H1 (cell line): Measurements from ENCODE around the gene RTN4RL2. TPM values are rescaled to one million over a fixed set of nuclear protein-coding genes. Genes with fewer than 3 reads are reported as not detected.

Source experiments
- CTCF ChIA-PET: fragments of 300-600 bp; sonication (Branson Sonifier 250); formaldehyde crosslinking; loops from one replicate; lab custom pipeline; 2021; ENCODE audit not compliant: partially characterized antibody; lab: Charles Lee
- POLR2A ChIA-PET: fragments of 300-600 bp; sonication (Branson Sonifier 250); formaldehyde crosslinking; loops from one replicate; lab custom pipeline; 2021; ENCODE audit warnings: inconsistent platforms; ENCODE audit not compliant: partially characterized antibody; lab: Charles Lee
- DNase-seq, 2 experiments: peaks; one replicate each; pipeline versions ENCODE4 v3.0.0 to v3.0.0-alpha.2; 2010 to 2022; ENCODE audit warnings: low spot score in 2 of 2, low read depth in 1 of 2, mixed read lengths in 1 of 2
- FAIRE-seq: peaks from 2 replicates; lab custom pipeline; 2011; peaks lifted over from hg19 to GRCh38; lab: Jason Lieb, UNC
- H2AFZ ChIP-seq: 2 replicates; pipeline ENCODE4 v1.8.1; 2012; ENCODE audit warnings: low read length, inconsistent platforms
- H2AK5ac ChIP-seq: 2 replicates; pipeline ENCODE4 v1.6.1; 2013; ENCODE audit warnings: low read depth, low read length
- H2BK120ac ChIP-seq: replicated peaks from 2 replicates; pipeline ENCODE3; 2013; ENCODE audit warnings: low read depth, low read length, inconsistent platforms
- H2BK12ac ChIP-seq: 2 replicates; pipeline ENCODE4 v1.6.1; 2013; ENCODE audit warnings: low read depth, low read length
- H2BK15ac ChIP-seq: 2 replicates; pipeline ENCODE4 v1.6.1; 2013; ENCODE audit warnings: low read length
- H2BK20ac ChIP-seq: 2 replicates; pipeline ENCODE4 v1.6.1; 2013; ENCODE audit warnings: low read length
- H2BK5ac ChIP-seq: 2 replicates; pipeline ENCODE4 v1.6.1; 2013; ENCODE audit warnings: low read depth, low read length
- H3K14ac ChIP-seq: 2 replicates; pipeline ENCODE4 v1.6.1; 2013; ENCODE audit warnings: inconsistent platforms; ENCODE audit not compliant: insufficient read length
- H3K18ac ChIP-seq: 2 replicates; pipeline ENCODE4 v1.6.1; 2013; ENCODE audit warnings: low read length; ENCODE audit errors: extremely low read depth
- H3K23ac ChIP-seq: 2 replicates; pipeline ENCODE4 v1.6.1; 2013; ENCODE audit warnings: inconsistent platforms; ENCODE audit not compliant: insufficient read length
- H3K23me2 ChIP-seq: 2 replicates; pipeline ENCODE4 v1.6.1; 2013; ENCODE audit warnings: low read depth, low read length
- H3K27ac ChIP-seq: 2 replicates; pipeline ENCODE4 v1.6.1; 2011; ENCODE audit warnings: low read depth, low read length, inconsistent platforms
- H3K27me3 ChIP-seq, 4 experiments: replicated peaks in 1 of 4; 1 replicate in 1 of 4; 2 replicates in 3 of 4; pipeline versions ENCODE4 v1.6.1 to v1.8.1; 2011 to 2013; ENCODE audit warnings: low read length in 3 of 4, mild to moderate bottlenecking in 3 of 4, inconsistent platforms in 2 of 4, mixed read lengths in 2 of 4, moderate library complexity in 1 of 4; ENCODE audit not compliant: control insufficient read depth in 3 of 4, insufficient read depth in 3 of 4; ENCODE audit errors: extremely low read depth in 1 of 4
- H3K36me3 ChIP-seq, 4 experiments: 2 replicates each; pipeline versions ENCODE4 v1.6.1 to v1.8.1; 2011 to 2013; ENCODE audit warnings: mild to moderate bottlenecking in 4 of 4, low read length in 3 of 4, moderate library complexity in 2 of 4, control low read depth in 1 of 4, inconsistent platforms in 1 of 4; ENCODE audit not compliant: insufficient read depth in 4 of 4, control insufficient read depth in 2 of 4
- H3K4ac ChIP-seq: replicated peaks from 2 replicates; pipeline ENCODE3; 2013; ENCODE audit warnings: low read length, low read depth, mixed read lengths, inconsistent platforms; ENCODE audit not compliant: insufficient read length
- H3K4me1 ChIP-seq, 4 experiments: replicated peaks in 1 of 4; 1 replicate in 1 of 4; 2 replicates in 3 of 4; pipeline versions ENCODE4 v1.6.1 to v1.8.1; 2011 to 2013; ENCODE audit warnings: low read length in 3 of 4, inconsistent platforms in 2 of 4, mixed read lengths in 1 of 4; ENCODE audit not compliant: insufficient read depth in 4 of 4, control insufficient read depth in 3 of 4
- H3K4me2 ChIP-seq, 2 experiments: 2 replicates each; pipeline versions ENCODE4 v1.6.1 to v1.8.1; 2011 to 2013; ENCODE audit warnings: low read depth in 2 of 2, low read length in 2 of 2, control low read depth in 1 of 2, inconsistent platforms in 1 of 2, mild to moderate bottlenecking in 1 of 2; ENCODE audit not compliant: insufficient read depth in 1 of 2
- H3K4me3 ChIP-seq, 4 experiments: fragments of 200-600, 300-600 bp in 1 of 4; sonication (generic), shearing (Covaris generic), sonication (Bioruptor Twin) in 1 of 4; 2 replicates each; pipeline versions ENCODE4 v1.5.1 to v1.8.1; 2011 to 2016; ENCODE audit warnings: low read length in 4 of 4, low read depth in 3 of 4, control low read depth in 2 of 4, inconsistent platforms in 2 of 4, mild to moderate bottlenecking in 2 of 4, mixed read lengths in 1 of 4, moderate library complexity in 1 of 4; ENCODE audit not compliant: insufficient read depth in 2 of 4; ENCODE audit errors: extremely low read depth in 1 of 4
- H3K56ac ChIP-seq: replicated peaks from 2 replicates; pipeline ENCODE3; 2013; ENCODE audit warnings: low read depth, mild to moderate bottlenecking, mixed read lengths, low read length, inconsistent platforms; ENCODE audit not compliant: insufficient read length
- H3K79me1 ChIP-seq: 2 replicates; pipeline ENCODE4 v1.6.1; 2013; ENCODE audit warnings: low read depth, low read length, control low read depth
- H3K79me2 ChIP-seq, 2 experiments: 2 replicates each; pipeline versions ENCODE4 v1.6.1 to v1.8.1; 2012 to 2013; ENCODE audit warnings: low read length in 2 of 2, mild to moderate bottlenecking in 2 of 2, inconsistent platforms in 1 of 2; ENCODE audit not compliant: insufficient read depth in 2 of 2, control insufficient read depth in 1 of 2
- H3K9ac ChIP-seq, 4 experiments: replicated peaks in 1 of 4; 1 replicate in 1 of 4; 2 replicates in 3 of 4; pipeline versions ENCODE4 v1.6.1 to v1.8.1; 2011 to 2013; ENCODE audit warnings: low read depth in 3 of 4, low read length in 3 of 4, control low read depth in 2 of 4, mild to moderate bottlenecking in 2 of 4, moderate library complexity in 2 of 4, inconsistent platforms in 1 of 4; ENCODE audit errors: extremely low read depth in 1 of 4
- H3K9me3 ChIP-seq, 2 experiments: 2 replicates each; pipeline versions ENCODE4 v1.6.1 to v1.8.1; 2012 to 2013; ENCODE audit warnings: mild to moderate bottlenecking in 2 of 2, moderate library complexity in 2 of 2, control low read depth in 1 of 2, inconsistent platforms in 1 of 2, low read depth in 1 of 2, low read length in 1 of 2, mixed read lengths in 1 of 2; ENCODE audit not compliant: insufficient read depth in 2 of 2
- H4K20me1 ChIP-seq, 2 experiments: replicated peaks in 1 of 2; 2 replicates each; pipeline versions ENCODE3 to v1.8.1; 2011 to 2013; ENCODE audit warnings: inconsistent platforms in 2 of 2, low read length in 2 of 2, mild to moderate bottlenecking in 1 of 2; ENCODE audit not compliant: insufficient read depth in 2 of 2, control insufficient read depth in 1 of 2
- H4K5ac ChIP-seq: 2 replicates; pipeline ENCODE4 v1.6.1; 2013; ENCODE audit warnings: low read length, low read depth, mixed read lengths, inconsistent platforms; ENCODE audit not compliant: insufficient read length
- H4K8ac ChIP-seq: 2 replicates; pipeline ENCODE4 v1.8.0; 2013; ENCODE audit warnings: mild to moderate bottlenecking, moderate library complexity, low read length, inconsistent platforms; ENCODE audit not compliant: insufficient read depth; ENCODE audit errors: extremely low read depth
- H4K91ac ChIP-seq: replicated peaks from 2 replicates; pipeline ENCODE3; 2013; ENCODE audit warnings: low read length, mixed read lengths, inconsistent platforms; ENCODE audit not compliant: insufficient read length
- BCL11A ChIP-seq, 2 experiments: IDR thresholded peaks; one replicate each; pipeline ENCODE4 v1.6.1; 2011; ENCODE audit warnings: low read depth in 2 of 2, low read length in 2 of 2, mild to moderate bottlenecking in 2 of 2
- MAFK ChIP-seq: IDR thresholded peaks from 2 replicates; pipeline ENCODE4 v1.6.1; 2012; ENCODE audit warnings: low read depth, mild to moderate bottlenecking, improper control_type of control experiment, low read length
- NRF1 ChIP-seq: IDR thresholded peaks from 2 replicates; pipeline ENCODE4 v1.6.1; 2011; ENCODE audit warnings: mild to moderate bottlenecking, low read depth, low read length, improper control_type of control experiment
- RAD21 ChIP-seq, 2 experiments: IDR thresholded peaks in 1 of 2; conservative IDR thresholded peaks in 1 of 2; 2 replicates each; pipeline ENCODE4 v1.6.1; 2011; ENCODE audit warnings: low read depth in 2 of 2, low read length in 2 of 2, improper control_type of control experiment in 1 of 2, inconsistent platforms in 1 of 2, mild to moderate bottlenecking in 1 of 2, moderate library complexity in 1 of 2
- RNF2 ChIP-seq: fragments of 200-900, 300-1000 bp; sonication (generic); IDR thresholded peaks from 2 replicates; pipeline ENCODE4 v1.7.1; 2016; ENCODE audit warnings: borderline replicate concordance, low read depth, mild to moderate bottlenecking, antibody characterized with exemption, low read length; ENCODE audit not compliant: poor library complexity, severe bottlenecking; ENCODE audit errors: missing control alignments
- SAP30 ChIP-seq: fragments of 300-600 bp; sonication (generic); IDR thresholded peaks from 2 replicates; pipeline ENCODE4 v1.7.1; 2012; ENCODE audit warnings: low read length, moderate library complexity, mild to moderate bottlenecking, inconsistent platforms; ENCODE audit not compliant: insufficient read depth, insufficient replicate concordance
- SP1 ChIP-seq: IDR thresholded peaks from 2 replicates; pipeline ENCODE4 v1.6.1; 2011; ENCODE audit warnings: low read depth, low read length
- SP2 ChIP-seq: IDR thresholded peaks from 2 replicates; pipeline ENCODE4 v1.6.1; 2012; ENCODE audit warnings: mild to moderate bottlenecking, low read length, inconsistent platforms
- TBP ChIP-seq: IDR thresholded peaks from 2 replicates; pipeline ENCODE4 v1.6.1; 2011; ENCODE audit warnings: low read depth, low read length, improper control_type of control experiment
- WGBS, 2 experiments: shearing (Covaris generic) in 1 of 2; methylation state at CpG; one replicate each; pipeline versions ENCODE4 v1.1.6 to v1.1.7; 2013 to 2015; ENCODE audit warnings: low lambda C conversion rate in 2 of 2, mixed read lengths in 2 of 2, inconsistent platforms in 1 of 2, low coverage in 1 of 2, missing lambda C conversion rate in 1 of 2; ENCODE audit not compliant: insufficient replicate concordance in 2 of 2, insufficient coverage in 1 of 2, insufficient read length in 1 of 2; ENCODE audit errors: extremely low coverage in 1 of 2, missing lambda C conversion rate in 1 of 2; 5-methylcytosine and 5-hydroxymethylcytosine counted together
- polyA plus RNA-seq, 7 experiments: library from polyadenylated mRNA; depleted of rRNA in 3 of 7; stranded (reverse) in 5 of 7; unstranded in 2 of 7; fragments of >200 nt in 5 of 7; fragments of 200-250 nt in 2 of 7; gene quantifications; 1 replicate in 5 of 7; 2 replicates in 1 of 7; 4 replicates in 1 of 7; pipeline versions ENCODE4 v1.2.1 to v1.2.3, GENCODE V29; 2011 to 2013; ENCODE audit warnings: missing spikeins in 2 of 7, mixed read lengths in 2 of 7
- total RNA-seq: library from RNA; stranded (reverse); fragmentation: NEBNext Ultra II Directional; extraction: Animal tissue kit (Norgen Biotek cat#: 25700); gene quantifications from 2 replicates; pipeline ENCODE4 v1.2.1, GENCODE V29; 2021
- TF ChIP-seq, protein P1 (sequence below): IDR thresholded peaks from 2 replicates; pipeline ENCODE4 v1.6.1; 2011; ENCODE audit warnings: low read depth, mild to moderate bottlenecking, low read length; ENCODE audit not compliant: insufficient read depth
- TF ChIP-seq, protein P2 (sequence below): IDR thresholded peaks from 2 replicates; pipeline ENCODE4 v1.6.1; 2011; ENCODE audit warnings: low read length, improper control_type of control experiment

Gene RTN4RL2
- total and polyA plus RNA-seq, 2 of the 8 experiments (the other 6 are each of a cell fraction or from before 2014, with no cell fraction given): 11.4 to 23.7 TPM

DNA sequence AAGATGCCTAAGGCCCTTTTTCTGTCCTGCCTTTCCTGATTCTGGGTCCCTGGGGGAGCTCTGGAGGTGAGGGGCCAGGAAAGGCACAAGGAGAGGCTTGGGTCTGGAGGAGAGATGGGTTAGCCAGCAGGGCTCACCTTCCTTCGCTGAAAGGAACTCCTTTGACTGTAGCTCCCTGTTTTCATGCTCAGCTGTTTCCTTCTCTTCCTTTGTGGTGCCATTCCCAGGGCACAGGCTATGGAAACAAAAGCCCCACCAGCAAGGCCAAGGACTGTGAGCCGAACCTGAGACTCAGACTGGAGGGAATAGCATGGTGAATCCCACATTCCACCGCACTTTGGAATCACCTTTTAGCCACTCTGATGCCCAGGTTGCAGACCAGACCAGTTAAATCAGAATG is 43.9 kb upstream of the RTN4RL2 start:
- WGBS, 2 experiments: 92% methylated on average over 3 of the region's 3 CpGs; no CpG with 5 or more reads in 1 of the 2 experiments
- H3K9ac ChIP-seq: no peak overlapping the region
- POLR2A ChIA-PET: interaction anchor here (1.2 kb wide), 1 partner anchor 8 kb away, joined by 3 read pairs; no protein-coding TSS in a partner anchor
- H2AFZ ChIP-seq: no peak overlapping the region
- DNase-seq: no peak
- H2BK120ac ChIP-seq: no peak overlapping the region
- no peaks in the 10 kb centered on the region for H3K9me3 ChIP-seq
- no peaks in the 10 kb centered on the region for H3K23me2 ChIP-seq
- H2BK15ac ChIP-seq: no peak overlapping the region
- CTCF ChIA-PET: interaction anchor here (1.0 to 2.3 kb wide), 3 partner anchors 9 to 40 kb away, joined by 3 to 6 read pairs (median 3); no protein-coding TSS in a partner anchor
- no peak overlapping the region for H3K27ac ChIP-seq
- no peak overlapping the region for H4K8ac ChIP-seq
- H3K23ac ChIP-seq: no peak overlapping the region
- no peaks in the 10 kb centered on the region for H3K79me1 ChIP-seq
- no peak overlapping the region for H2AK5ac ChIP-seq
- no peak overlapping the region for H3K4me3 ChIP-seq
- peaks cover 0 to 4% of the 10 kb centered on the region in 2 experiments for H4K20me1 ChIP-seq
- no peak overlapping the region for H3K4me2 ChIP-seq
- H2BK5ac ChIP-seq: no peak overlapping the region
- no peak overlapping the region for H3K18ac ChIP-seq
- no peak overlapping the region for H3K4ac ChIP-seq
- no peak overlapping the region for H3K56ac ChIP-seq
- peaks cover 10 to 50% (median 28%) of the 10 kb centered on the region in 4 experiments; a peak in 7 of 8 replicates for H3K36me3 ChIP-seq
- FAIRE-seq: no peak
- no peak overlapping the region for H4K91ac ChIP-seq
- H3K27me3 ChIP-seq: no peaks in the 10 kb centered on the region
- no peak overlapping the region for H4K5ac ChIP-seq
- no peaks in the 10 kb centered on the region for H3K79me2 ChIP-seq
- no peaks in the 10 kb centered on the region; a peak in 2 of 7 replicates for H3K4me1 ChIP-seq
- no peak overlapping the region for H3K14ac ChIP-seq
- no peak overlapping the region for H2BK12ac ChIP-seq
- H2BK20ac ChIP-seq: no peak overlapping the region
- TF ChIP-seq BCL11A (IDR thresholded peaks at IDR 0.05; ENCODE audit: low read depth in 2 of 2, low read length in 2 of 2) (no peak), RNF2 (no peak), SAP30 (no peak), RAD21 (IDR thresholded peaks at IDR 0.05 in 1 of 2, conservative IDR thresholded peaks at IDR 0.05 in 1 of 2; ENCODE audit: low read depth in 2 of 2, low read length in 2 of 2) (no peak), SP2 (no peak), TBP (no peak), NRF1 (no peak), SP1 (no peak), MAFK (no peak)
- TF ChIP-seq, protein P1, sequence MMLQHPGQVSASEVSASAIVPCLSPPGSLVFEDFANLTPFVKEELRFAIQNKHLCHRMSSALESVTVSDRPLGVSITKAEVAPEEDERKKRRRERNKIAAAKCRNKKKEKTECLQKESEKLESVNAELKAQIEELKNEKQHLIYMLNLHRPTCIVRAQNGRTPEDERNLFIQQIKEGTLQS: no peak
- TF ChIP-seq, protein P2, sequence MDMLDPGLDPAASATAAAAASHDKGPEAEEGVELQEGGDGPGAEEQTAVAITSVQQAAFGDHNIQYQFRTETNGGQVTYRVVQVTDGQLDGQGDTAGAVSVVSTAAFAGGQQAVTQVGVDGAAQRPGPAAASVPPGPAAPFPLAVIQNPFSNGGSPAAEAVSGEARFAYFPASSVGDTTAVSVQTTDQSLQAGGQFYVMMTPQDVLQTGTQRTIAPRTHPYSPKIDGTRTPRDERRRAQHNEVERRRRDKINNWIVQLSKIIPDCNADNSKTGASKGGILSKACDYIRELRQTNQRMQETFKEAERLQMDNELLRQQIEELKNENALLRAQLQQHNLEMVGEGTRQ: no peak
